HUES64 (cell line): ENCODE results near the gene IRF6.
A peak's percentile ranks its signal among the peaks of the same experiment; 100 is the strongest.
"Not testable (repeated sequence)": the region's sequence is repeated elsewhere in the genome, so short reads cannot be mapped to it uniquely, and the experiment has no call there.

Source experiments
- H3K27ac ChIP-seq: 2 replicates; pipeline ENCODE4 v1.7.0; 2013; ENCODE audit warnings: low read depth, low read length, inconsistent platforms
- H3K27me3 ChIP-seq: 2 replicates; pipeline ENCODE4 v1.6.1; 2013; ENCODE audit warnings: mild to moderate bottlenecking, low read length; ENCODE audit not compliant: insufficient read depth
- H3K36me3 ChIP-seq: 2 replicates; pipeline ENCODE4 v1.6.1; 2013; ENCODE audit warnings: mild to moderate bottlenecking, low read length; ENCODE audit not compliant: insufficient read depth
- H3K4me1 ChIP-seq: 2 replicates; pipeline ENCODE4 v1.6.1; 2013; ENCODE audit warnings: mild to moderate bottlenecking, low read length, moderate library complexity; ENCODE audit not compliant: insufficient read depth
- H3K4me3 ChIP-seq: 2 replicates; pipeline ENCODE4 v1.5.1; 2013; ENCODE audit warnings: mild to moderate bottlenecking, low read length, moderate library complexity
- H3K9ac ChIP-seq: 2 replicates; pipeline ENCODE4 v1.6.1; 2013; ENCODE audit warnings: mild to moderate bottlenecking, low read depth, low read length
- H3K9me3 ChIP-seq: 2 replicates; pipeline ENCODE4 v1.6.1; 2013; ENCODE audit warnings: low read depth, low read length; ENCODE audit not compliant: insufficient read depth
- WGBS: fragments of 150-250, 120-280 bp; methylation state at CpG from one replicate; pipeline ENCODE4 v1.1.7; 2013; ENCODE audit warnings: missing lambda C conversion rate; 5-methylcytosine and 5-hydroxymethylcytosine counted together

IRF6 gene

DNA sequence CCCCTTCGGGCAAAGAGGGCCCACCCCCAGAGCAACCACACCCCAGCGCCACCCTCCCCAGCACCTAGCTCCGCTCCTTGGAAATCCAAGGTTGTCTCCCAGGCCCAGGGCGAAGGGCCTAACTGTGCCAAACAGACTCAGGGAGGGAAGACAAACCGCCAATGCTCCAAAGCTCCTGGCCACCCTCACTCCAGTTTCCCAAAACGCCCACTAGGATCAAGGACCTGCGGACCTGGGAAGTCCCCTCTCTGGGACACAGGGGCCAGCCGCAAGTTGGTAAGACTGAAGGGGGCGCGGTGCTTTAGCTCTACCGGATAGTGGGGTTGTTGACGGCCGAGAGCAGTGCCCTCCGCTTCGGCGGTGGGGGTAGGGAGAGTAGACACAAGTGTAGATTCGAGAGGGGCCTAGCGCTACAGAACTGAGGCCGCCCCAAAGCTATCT lies 581 bp downstream of the IRF6 start:
- H3K4me1 ChIP-seq: peaks cover 3% of the 10 kb centered on the region; the same call in 1 of the 2 replicates
- 76% methylated on average over 19 of the region's 19 CpGs for WGBS
- no peak overlapping the region for H3K27ac ChIP-seq
- H3K9me3 ChIP-seq: no peaks in the 10 kb centered on the region
- H3K4me3 ChIP-seq: peak overlapping the region; percentile 68
- no peaks in the 10 kb centered on the region for H3K36me3 ChIP-seq
- H3K9ac ChIP-seq: peak overlapping the region; percentile 29; the same call in 1 of the 2 replicates
- H3K27me3 ChIP-seq: peaks cover 26% of the 10 kb centered on the region; the same call in 1 of the 2 replicates

DNA sequence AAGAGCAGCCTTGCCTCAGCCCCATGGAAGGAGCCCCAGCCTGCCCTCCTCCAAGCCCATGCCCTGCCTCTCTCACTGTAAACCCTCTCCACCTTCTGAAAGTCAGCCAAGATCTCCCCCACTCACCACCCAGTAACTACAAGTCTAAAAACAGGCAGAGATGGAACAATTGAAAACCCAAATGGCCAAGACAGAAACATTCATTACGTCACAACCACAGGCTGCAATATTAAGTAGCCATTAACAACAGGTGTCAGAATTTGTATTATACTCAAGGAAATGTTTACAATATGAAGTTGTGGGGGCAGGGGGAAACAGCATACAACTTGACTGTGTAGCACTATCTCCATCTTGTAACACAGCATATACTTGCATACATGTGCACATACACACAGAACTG lies 2.4 kb downstream of the IRF6 start:
- H3K4me3 ChIP-seq: no peak overlapping the region
- WGBS: 91% methylated on average over 1 of the region's 1 CpG
- H3K9me3 ChIP-seq: no peaks in the 10 kb centered on the region
- no peak overlapping the region for H3K27ac ChIP-seq
- no peak overlapping the region for H3K9ac ChIP-seq
- peaks cover 3% of the 10 kb centered on the region; the same call in 1 of the 2 replicates for H3K4me1 ChIP-seq
- no peaks in the 10 kb centered on the region for H3K36me3 ChIP-seq
- H3K27me3 ChIP-seq: peaks cover 26% of the 10 kb centered on the region; the same call in 1 of the 2 replicates

DNA sequence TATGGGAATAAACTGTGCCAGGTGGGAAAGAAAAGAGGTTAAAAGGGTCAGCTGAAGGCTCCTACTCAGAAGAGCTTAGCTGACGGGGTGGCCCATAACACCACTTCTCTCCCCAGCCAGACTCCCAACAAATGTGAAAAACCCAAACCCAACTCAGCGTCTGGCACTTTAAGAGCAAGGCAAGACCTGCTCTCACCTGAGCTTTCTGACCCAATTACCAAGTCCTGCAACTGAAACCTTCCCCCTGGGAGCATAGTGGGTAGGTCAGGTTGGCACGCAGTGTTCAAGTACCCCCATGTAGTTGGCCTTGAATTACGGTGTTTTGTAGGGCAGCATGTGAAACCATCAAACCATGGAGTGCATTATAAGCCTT lies 3.2 kb downstream of the IRF6 start:
- H3K9me3 ChIP-seq: no peaks in the 10 kb centered on the region
- no peak overlapping the region for H3K4me3 ChIP-seq
- H3K36me3 ChIP-seq: no peaks in the 10 kb centered on the region
- peaks cover 26% of the 10 kb centered on the region; the same call in 1 of the 2 replicates for H3K27me3 ChIP-seq
- no peak overlapping the region for H3K9ac ChIP-seq
- H3K4me1 ChIP-seq: peaks cover 3% of the 10 kb centered on the region; the same call in 1 of the 2 replicates
- WGBS: 87% methylated on average over 4 of the region's 4 CpGs
- no peak overlapping the region for H3K27ac ChIP-seq

DNA sequence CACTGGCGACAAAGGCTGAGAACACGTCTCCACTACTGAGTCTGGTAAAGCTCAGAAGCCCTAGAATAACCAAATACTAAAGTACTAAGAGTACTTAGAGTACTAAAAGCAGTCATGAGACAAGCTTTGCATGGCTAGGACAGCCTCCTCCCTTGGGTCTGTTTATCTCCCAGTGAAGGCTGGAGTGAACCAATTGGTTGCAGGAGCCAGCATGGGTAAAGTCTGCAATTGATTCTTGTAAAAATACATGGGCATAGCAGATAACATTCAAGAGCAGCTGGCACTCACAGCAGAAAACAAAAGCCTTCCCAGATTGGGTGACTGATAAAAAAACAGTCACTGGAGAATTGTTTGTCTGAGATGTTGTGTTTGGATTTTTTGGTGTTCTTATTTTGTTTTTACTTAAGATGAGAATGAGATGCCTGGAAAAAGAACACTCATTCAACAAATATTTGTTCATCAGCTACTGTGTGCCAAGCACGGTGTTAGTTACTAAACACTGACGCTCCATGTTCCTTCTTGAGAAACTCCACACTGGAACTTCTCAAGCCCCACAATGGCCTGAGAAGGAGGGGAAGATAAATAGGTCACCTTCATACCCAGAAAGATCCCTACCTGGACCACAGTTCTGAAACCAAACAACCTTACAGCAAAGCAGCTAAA lies 3.7 kb downstream of the IRF6 start:
- H3K27me3 ChIP-seq: peaks cover 26% of the 10 kb centered on the region; the same call in 1 of the 2 replicates
- H3K4me1 ChIP-seq: peaks cover 3% of the 10 kb centered on the region; the same call in 1 of the 2 replicates
- no peak overlapping the region for H3K27ac ChIP-seq
- H3K9me3 ChIP-seq: no peaks in the 10 kb centered on the region
- H3K36me3 ChIP-seq: no peaks in the 10 kb centered on the region
- no peak overlapping the region for H3K4me3 ChIP-seq
- WGBS: 93% methylated on average over 4 of the region's 4 CpGs
- no peak overlapping the region for H3K9ac ChIP-seq

DNA sequence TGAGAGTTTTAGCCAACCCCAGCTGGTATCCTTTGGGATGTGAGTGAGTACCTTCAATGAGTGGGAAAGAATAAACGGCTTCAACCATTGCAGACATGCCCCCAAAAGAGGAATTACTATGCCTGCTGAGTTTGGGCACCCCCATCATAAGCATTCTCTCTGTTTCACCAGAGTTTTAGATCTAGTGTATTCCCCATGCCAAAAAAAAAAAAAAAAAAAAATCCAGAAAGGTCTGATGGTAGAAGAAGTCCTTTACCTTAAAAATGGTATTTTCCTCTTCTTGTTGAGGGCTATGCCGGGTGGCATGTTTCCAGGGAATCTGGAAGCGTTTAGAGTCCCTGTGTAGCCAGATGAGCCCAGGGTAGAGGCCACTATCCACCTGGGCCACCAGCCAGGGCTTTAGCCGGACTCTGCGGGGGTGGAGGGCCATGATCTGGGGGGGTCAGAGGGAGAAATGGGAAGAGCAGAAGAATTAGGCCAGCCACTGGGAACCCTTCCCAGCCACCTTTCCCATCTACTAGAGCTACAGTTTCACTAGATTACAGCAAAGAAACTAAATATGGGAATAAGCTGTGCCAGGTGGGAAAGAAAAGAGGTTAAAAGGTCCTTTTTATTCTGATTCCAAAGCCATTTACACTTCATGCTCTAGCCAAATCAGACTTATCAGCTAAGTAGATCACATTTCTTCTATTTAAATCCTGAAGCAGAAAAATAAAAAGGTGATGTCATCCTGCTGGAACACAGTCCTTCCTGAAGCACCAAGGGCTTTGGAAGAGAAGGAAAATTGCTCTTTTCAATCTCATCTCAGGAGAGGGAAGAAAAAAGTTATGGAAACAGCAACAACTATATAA lies 4.7 kb downstream of the IRF6 start:
- H3K27ac ChIP-seq: no peak overlapping the region
- H3K9ac ChIP-seq: no peak overlapping the region
- 97% methylated on average over 4 of the region's 5 CpGs for WGBS
- peaks cover under 1% of the 10 kb centered on the region; the same call in 1 of the 2 replicates for H3K4me1 ChIP-seq
- no peaks in the 10 kb centered on the region for H3K9me3 ChIP-seq
- H3K36me3 ChIP-seq: no peaks in the 10 kb centered on the region
- peaks cover 26% of the 10 kb centered on the region; the same call in 1 of the 2 replicates for H3K27me3 ChIP-seq
- no peak overlapping the region for H3K4me3 ChIP-seq

DNA sequence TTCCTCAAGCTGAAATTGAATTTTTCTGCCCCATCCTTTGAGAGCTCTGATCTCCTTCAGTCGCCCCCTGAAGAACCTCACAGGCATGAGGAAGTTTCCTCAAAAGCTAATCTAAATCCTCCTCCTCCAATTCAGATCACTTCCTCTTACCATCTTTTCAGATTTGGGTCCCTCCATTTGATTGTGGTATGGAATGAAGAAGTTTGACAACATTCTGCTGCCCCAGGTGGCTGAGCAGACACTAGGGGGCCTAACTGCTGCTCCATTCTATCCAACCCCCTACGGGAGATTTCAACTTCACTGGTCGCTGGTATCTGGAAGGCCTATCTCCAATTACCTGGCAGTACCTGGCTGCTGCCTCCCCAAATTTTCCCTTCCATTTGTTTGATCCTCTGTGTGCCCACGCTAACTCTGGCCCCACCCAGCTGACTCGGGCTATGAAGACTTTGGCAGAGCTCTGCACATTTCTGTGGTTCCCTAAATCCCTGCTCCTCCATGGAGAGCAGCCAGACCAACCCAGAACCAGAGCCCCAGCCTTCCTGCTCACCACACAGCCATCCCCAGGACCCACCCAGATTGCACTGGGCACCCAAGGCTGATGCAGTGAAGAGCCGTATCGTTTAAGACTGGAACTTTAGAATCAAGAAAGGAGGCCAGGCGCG lies 7.8 kb downstream of the IRF6 start:
- Histone ChIP-seq H3K9me3 (no peaks in the 10 kb centered on the region), H3K4me1 (no peaks in the 10 kb centered on the region), H3K27me3 (peaks cover 6% of the 10 kb centered on the region; the same call in 1 of the 2 replicates), H3K36me3 (no peaks in the 10 kb centered on the region), H3K27ac (no peak overlapping the region), H3K9ac (no peak overlapping the region), H3K4me3 (no peak overlapping the region)
- 83% methylated on average over 9 of the region's 9 CpGs for WGBS

DNA sequence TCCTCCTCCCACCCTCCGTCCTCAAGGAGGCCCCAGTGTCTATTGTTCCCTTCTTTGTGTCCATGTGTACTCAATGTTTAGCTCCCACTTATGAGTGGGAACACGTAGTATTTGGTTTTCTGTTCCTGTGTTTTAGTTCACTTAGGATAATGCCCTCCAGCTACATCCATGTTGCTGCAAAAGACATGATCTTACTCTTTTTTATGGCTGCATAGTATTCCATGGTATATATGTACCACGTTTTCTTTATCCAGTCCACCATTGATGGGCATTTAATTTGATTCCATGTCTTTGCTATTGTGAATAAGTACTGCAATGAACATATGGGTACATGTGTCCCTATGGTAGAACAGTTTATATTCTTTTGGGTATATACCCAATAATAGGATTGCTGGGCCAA lies 12.2 kb downstream of the IRF6 start:
- H3K9ac ChIP-seq, H3K27ac ChIP-seq, H3K27me3 ChIP-seq, H3K9me3 ChIP-seq, H3K4me3 ChIP-seq, H3K4me1 ChIP-seq, H3K36me3 ChIP-seq: not testable (repeated sequence)
- WGBS: 84% methylated on average over 2 of the region's 3 CpGs

DNA sequence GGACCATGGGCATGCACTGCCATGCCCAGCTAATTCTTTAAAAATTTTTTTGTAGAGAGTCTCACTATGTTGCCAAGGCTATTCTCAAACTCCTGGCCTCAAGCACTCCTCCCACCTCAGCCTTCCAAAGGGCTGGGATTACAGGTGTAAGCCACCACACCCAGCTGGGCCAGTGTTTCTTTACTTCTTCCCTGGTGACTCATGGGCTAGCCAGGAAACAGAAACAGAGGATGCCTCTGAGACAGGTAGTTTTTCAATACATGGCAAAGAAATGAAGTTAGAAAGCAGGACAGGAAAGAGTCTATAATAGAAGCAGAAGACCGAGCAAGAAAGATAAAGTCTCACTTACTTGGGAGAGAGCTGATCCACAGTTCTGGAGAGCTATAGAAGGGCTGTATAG lies 14.0 kb downstream of the IRF6 start:
- Histone ChIP-seq H3K4me1 (no peaks in the 10 kb centered on the region), H3K4me3 (no peak overlapping the region), H3K9ac (no peak overlapping the region), H3K9me3 (no peaks in the 10 kb centered on the region), H3K36me3 (0 out of 2 replicates have a peak, but pooled peaks cover 9% of the 10 kb centered on the region), H3K27me3 (peaks cover 25% of the 10 kb centered on the region; the same call in 1 of the 2 replicates), H3K27ac (no peak overlapping the region)
- 57% methylated on average over 1 of the region's 1 CpG for WGBS

DNA sequence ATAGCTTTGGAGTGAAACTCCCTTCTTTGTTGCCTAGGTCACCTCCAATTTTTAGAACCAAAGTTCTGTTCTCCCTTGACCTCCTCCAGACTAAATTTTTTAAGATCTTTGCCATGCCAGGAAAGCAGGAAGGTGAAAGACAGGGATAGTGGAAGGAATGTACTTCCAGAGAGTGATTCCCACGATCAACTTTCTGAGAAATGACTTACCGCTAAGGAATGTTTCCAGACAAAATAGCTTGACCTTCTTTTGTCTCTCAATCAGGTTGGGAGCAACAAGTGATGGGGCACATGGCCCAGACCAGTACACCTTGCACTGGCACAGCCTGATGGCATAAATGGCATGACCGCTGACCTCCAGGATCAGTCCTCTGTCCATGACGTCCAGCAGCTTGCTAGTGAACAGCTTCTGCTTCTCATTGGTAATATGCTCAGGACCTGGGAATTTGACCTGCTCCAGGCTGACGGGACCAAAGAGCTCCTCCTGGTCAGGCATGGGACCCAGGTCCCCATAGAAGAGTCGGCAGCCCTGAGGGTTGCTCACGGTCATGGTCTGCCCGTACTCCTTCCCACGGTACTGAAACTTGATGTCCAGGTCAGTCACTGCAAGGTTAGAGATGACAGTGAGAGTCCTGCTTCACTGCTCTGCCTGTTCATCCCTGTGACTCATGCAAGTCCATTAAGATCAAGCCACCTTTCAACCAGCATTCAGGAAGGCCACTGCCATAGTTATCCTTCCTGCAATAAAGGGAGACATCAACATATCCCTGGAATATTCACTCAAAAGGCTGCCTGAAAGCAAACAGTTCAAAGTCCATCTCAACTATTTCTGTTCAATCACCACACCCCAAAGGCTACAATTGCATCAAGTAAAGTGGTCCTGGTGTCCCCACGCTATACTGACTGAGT lies 15.4 kb downstream of the IRF6 start:
- no peak overlapping the region for H3K4me3 ChIP-seq
- 89% methylated on average over 10 of the region's 10 CpGs for WGBS
- no peaks in the 10 kb centered on the region for H3K9me3 ChIP-seq
- H3K27ac ChIP-seq: no peak overlapping the region
- no peaks in the 10 kb centered on the region for H3K4me1 ChIP-seq
- no peak overlapping the region for H3K9ac ChIP-seq
- 0 out of 2 replicates have a peak, but pooled peaks cover 9% of the 10 kb centered on the region for H3K36me3 ChIP-seq
- H3K27me3 ChIP-seq: peaks cover 36% of the 10 kb centered on the region; the same call in 1 of the 2 replicates

DNA sequence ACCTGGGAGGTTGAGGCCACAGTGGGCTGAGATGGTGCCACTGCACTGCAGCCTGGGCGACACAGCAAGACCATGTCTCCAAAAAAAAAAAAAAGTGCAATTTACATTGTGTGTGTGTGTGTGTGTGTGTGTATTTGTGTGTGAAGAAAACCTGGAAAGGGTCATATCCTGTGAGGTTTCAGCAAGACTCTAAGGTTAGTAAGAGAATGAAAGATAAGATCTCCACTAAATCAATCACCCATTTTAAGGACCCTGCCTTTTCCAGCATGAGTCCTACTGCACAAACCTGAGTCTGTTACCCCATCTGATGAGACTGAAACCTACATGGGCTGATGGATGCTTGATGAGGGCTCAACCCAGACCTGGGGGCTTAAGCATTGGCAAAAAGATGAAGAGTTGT lies 16.7 kb downstream of the IRF6 start:
- Histone ChIP-seq H3K4me1 (no peaks in the 10 kb centered on the region), H3K4me3 (no peak overlapping the region), H3K36me3 (0 out of 2 replicates have a peak, but pooled peaks cover 9% of the 10 kb centered on the region), H3K27me3 (peaks cover 36% of the 10 kb centered on the region; the same call in 1 of the 2 replicates), H3K27ac (no peak overlapping the region), H3K9me3 (0 out of 2 replicates have a peak, but pooled peaks cover 3% of the 10 kb centered on the region), H3K9ac (no peak overlapping the region)
- WGBS: 88% methylated on average over 1 of the region's 1 CpG
